OCI-LY3 (cell line): Measurements from ENCODE around the gene PLCXD1.

Source experiments
- H2AFZ ChIP-seq: fragments of 200-600, 300-600 bp; shearing (Covaris generic); 2 replicates; pipeline ENCODE4 v1.6.0; 2014; ENCODE audit warnings: antibody characterized with exemption, low read depth, low read length
- H3K27ac ChIP-seq: fragments of 200-600, 300-600 bp; sonication (generic); 2 replicates; pipeline ENCODE4 v1.5.1; 2014; ENCODE audit warnings: mild to moderate bottlenecking, low read length, moderate library complexity, mixed read lengths
- H3K27me3 ChIP-seq: fragments of 200-600, 300-600 bp; sonication (generic); 2 replicates; pipeline ENCODE4 v1.6.1; 2014; ENCODE audit warnings: low read depth, low read length, mixed read lengths
- H3K36me3 ChIP-seq: fragments of 200-600, 300-600 bp; sonication (generic); replicated peaks from 2 replicates; pipeline ENCODE3; 2014; ENCODE audit warnings: low read depth, low read length, mixed read lengths
- H3K4me1 ChIP-seq: fragments of 300-600, 200-600 bp; sonication (generic); 2 replicates; pipeline ENCODE4 v1.6.1; 2014; ENCODE audit warnings: low read length, mixed read lengths
- H3K4me2 ChIP-seq: fragments of 200-600, 300-600 bp; sonication (generic); 2 replicates; pipeline ENCODE4 v1.6.1; 2014; ENCODE audit warnings: low read length, mixed read lengths
- H3K4me3 ChIP-seq: fragments of 300-600, 200-600 bp; sonication (generic); 2 replicates; pipeline ENCODE4 v1.5.1; 2014; ENCODE audit warnings: antibody characterized with exemption, mild to moderate bottlenecking, low read length, moderate library complexity
- H3K79me2 ChIP-seq: fragments of 300-600, 200-600 bp; shearing (Covaris generic); 2 replicates; pipeline ENCODE4 v1.6.1; 2014; ENCODE audit warnings: mild to moderate bottlenecking, low read length, mixed read lengths
- H3K9ac ChIP-seq: fragments of 300-600, 200-600 bp; shearing (Covaris generic); 2 replicates; pipeline ENCODE4 v1.6.0; 2014; ENCODE audit warnings: mild to moderate bottlenecking, low read length, moderate library complexity
- H3K9me3 ChIP-seq: fragments of 200-600, 300-600 bp; shearing (Covaris generic); 2 replicates; pipeline ENCODE4 v1.6.1; 2014; ENCODE audit warnings: low read length, mixed read lengths; ENCODE audit not compliant: insufficient read depth
- H4K20me1 ChIP-seq: fragments of 200-600, 300-600 bp; sonication (generic); 2 replicates; pipeline ENCODE4 v1.6.1; 2016; ENCODE audit warnings: low read length, mixed read lengths; ENCODE audit not compliant: insufficient read depth
- CTCF ChIP-seq: fragments of 200-600, 300-600 bp; sonication (generic); IDR thresholded peaks from 2 replicates; pipeline ENCODE4 v1.5.1; 2014; ENCODE audit warnings: antibody characterized with exemption, low read length, low read depth
- EZH2phosphoT487 ChIP-seq: fragments of 200-600 bp; shearing (Covaris generic); IDR thresholded peaks from 2 replicates; pipeline ENCODE4 v1.6.1; 2018; ENCODE audit warnings: antibody characterized with exemption, mixed run types, low read depth

The PLCXD1 gene

GRCh38 chrX:311156-312129 lies 30.3 kb downstream of the PLCXD1 start:
- no peaks in the 10 kb centered on the region for H3K9me3 ChIP-seq
- no peaks in the 10 kb centered on the region for H3K4me1 ChIP-seq
- no peak overlapping the region for H3K4me2 ChIP-seq
- peaks cover 13% of the 10 kb centered on the region for H3K79me2 ChIP-seq
- no peak for TF ChIP-seq EZH2phosphoT487
- no peak for TF ChIP-seq CTCF
- H3K36me3 ChIP-seq: peaks cover 69% of the 10 kb centered on the region
- H3K9ac ChIP-seq: no peak overlapping the region
- H4K20me1 ChIP-seq: peaks cover 18% of the 10 kb centered on the region
- no peak overlapping the region for H2AFZ ChIP-seq
- no peak overlapping the region for H3K4me3 ChIP-seq
- no peak overlapping the region for H3K27ac ChIP-seq
- no peaks in the 10 kb centered on the region for H3K27me3 ChIP-seq

GRCh38 chrX:312621-313331 lies 31.6 kb downstream of the PLCXD1 start:
- Histone ChIP-seq H3K27me3 (no peaks in the 10 kb centered on the region), H3K27ac (no peak overlapping the region), H3K4me3 (no peak overlapping the region), H3K4me2 (no peak overlapping the region), H3K36me3 (peaks cover 64% of the 10 kb centered on the region), H4K20me1 (peaks cover 18% of the 10 kb centered on the region), H2AFZ (no peak overlapping the region), H3K9ac (no peak overlapping the region), H3K4me1 (peaks cover 4% of the 10 kb centered on the region; the same call in 1 of the 2 replicates), H3K79me2 (peaks cover 18% of the 10 kb centered on the region), H3K9me3 (no peaks in the 10 kb centered on the region)
- TF ChIP-seq EZH2phosphoT487 (no peak), CTCF (no peak)

- TF ChIP-seq CTCF (no peak), EZH2phosphoT487 (no peak)
- H3K9ac ChIP-seq: no peak overlapping the region
- peaks cover 4% of the 10 kb centered on the region; the same call in 1 of the 2 replicates for H3K4me1 ChIP-seq
- H3K79me2 ChIP-seq: peaks cover 18% of the 10 kb centered on the region
- H4K20me1 ChIP-seq: peaks cover 16% of the 10 kb centered on the region
- peaks cover 57% of the 10 kb centered on the region for H3K36me3 ChIP-seq
- no peak overlapping the region for H3K27ac ChIP-seq
- no peak overlapping the region for H2AFZ ChIP-seq
- no peak overlapping the region for H3K4me2 ChIP-seq
- no peak overlapping the region for H3K4me3 ChIP-seq
- no peaks in the 10 kb centered on the region for H3K27me3 ChIP-seq
- no peaks in the 10 kb centered on the region for H3K9me3 ChIP-seq
Measured at GRCh38 chrX:313546-313945, 32.4 kb downstream of the PLCXD1 start.

- H2AFZ ChIP-seq: no peak overlapping the region
- no peak overlapping the region for H3K9ac ChIP-seq
- H3K27me3 ChIP-seq: no peaks in the 10 kb centered on the region
- no peaks in the 10 kb centered on the region for H3K9me3 ChIP-seq
- peaks cover 55% of the 10 kb centered on the region for H3K36me3 ChIP-seq
- peaks cover 4% of the 10 kb centered on the region; the same call in 1 of the 2 replicates for H3K4me1 ChIP-seq
- H3K79me2 ChIP-seq: peaks cover 18% of the 10 kb centered on the region
- no peak for TF ChIP-seq EZH2phosphoT487
- TF ChIP-seq CTCF: no peak
- H4K20me1 ChIP-seq: peaks cover 14% of the 10 kb centered on the region
- no peak overlapping the region for H3K27ac ChIP-seq
- no peak overlapping the region for H3K4me2 ChIP-seq
- H3K4me3 ChIP-seq: no peak overlapping the region
Measured at GRCh38 chrX:314049-314448, 32.9 kb downstream of the PLCXD1 start.
